ENCODE results near the gene NRARP.
A peak's percentile ranks its signal among the peaks of the same experiment; 100 is the strongest.

Gene NRARP

DNA sequence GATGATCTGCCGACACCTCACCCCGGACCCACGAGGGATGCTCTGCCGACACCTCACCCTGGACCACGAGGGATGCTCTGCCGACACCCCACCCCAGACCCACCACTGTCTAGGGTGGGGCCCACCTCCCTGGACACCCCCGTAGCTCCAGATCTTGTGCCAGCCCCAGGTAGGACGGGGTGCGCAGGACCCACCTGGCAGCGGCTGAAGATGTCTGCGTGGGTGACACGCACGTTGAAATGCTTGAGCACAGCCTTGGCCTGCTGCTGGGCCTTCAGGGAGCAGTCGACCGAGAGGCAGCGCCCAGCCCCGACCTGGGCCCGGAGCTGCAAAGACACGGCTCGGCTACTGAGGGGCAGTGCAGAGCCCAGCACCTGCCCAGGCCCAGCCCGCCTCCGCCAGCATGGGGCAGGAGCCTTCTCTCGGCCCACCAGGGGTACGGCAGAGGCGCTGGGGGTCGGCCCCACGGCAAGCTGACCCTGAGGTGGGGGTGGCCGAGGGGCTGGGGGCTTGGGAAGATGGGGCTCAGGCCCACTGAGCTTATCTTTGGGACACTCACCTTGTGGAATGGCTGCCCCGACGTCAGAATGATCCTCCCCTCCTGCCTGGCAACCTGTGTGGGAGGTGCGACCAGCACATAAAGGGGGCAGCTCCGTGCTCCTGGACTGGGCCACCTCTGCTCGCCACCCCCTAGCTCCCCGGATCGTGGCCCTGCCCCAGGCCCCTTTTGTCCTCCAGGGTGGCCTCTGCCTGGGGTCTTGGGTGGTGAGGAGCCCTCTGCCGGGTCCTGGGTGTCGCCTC is 21.7 kb upstream of the NRARP start:
- Histone ChIP-seq H3K4me1 (ENCODE audit: control insufficient read depth in 5 of 5, insufficient read depth in 5 of 5, low read length in 5 of 5) (peaks cover 3 to 35% (median 24%) of the 10 kb centered on the region in 5 donors), H3K4me3 (ENCODE audit: low read depth in 1 of 5, low read length in 5 of 5) (no peak overlapping the region), H3K27ac (ENCODE audit: low read depth, low read length) (no peak overlapping the region), H3K9me3 (ENCODE audit: control insufficient read depth in 5 of 5, low read length in 5 of 5) (no peaks in the 10 kb centered on the region), H3K36me3 (ENCODE audit: control insufficient read depth in 5 of 5, insufficient read depth in 5 of 5, low read length in 5 of 5) (no peaks in the 10 kb centered on the region), H3K27me3 (ENCODE audit: control insufficient read depth in 5 of 5, insufficient read depth in 4 of 5, low read length in 5 of 5) (peaks cover 0 to 2% (median 0%) of the 10 kb centered on the region in 5 donors), H3K9ac (ENCODE audit: low read length in 5 of 5) (no peak overlapping the region)

DNA sequence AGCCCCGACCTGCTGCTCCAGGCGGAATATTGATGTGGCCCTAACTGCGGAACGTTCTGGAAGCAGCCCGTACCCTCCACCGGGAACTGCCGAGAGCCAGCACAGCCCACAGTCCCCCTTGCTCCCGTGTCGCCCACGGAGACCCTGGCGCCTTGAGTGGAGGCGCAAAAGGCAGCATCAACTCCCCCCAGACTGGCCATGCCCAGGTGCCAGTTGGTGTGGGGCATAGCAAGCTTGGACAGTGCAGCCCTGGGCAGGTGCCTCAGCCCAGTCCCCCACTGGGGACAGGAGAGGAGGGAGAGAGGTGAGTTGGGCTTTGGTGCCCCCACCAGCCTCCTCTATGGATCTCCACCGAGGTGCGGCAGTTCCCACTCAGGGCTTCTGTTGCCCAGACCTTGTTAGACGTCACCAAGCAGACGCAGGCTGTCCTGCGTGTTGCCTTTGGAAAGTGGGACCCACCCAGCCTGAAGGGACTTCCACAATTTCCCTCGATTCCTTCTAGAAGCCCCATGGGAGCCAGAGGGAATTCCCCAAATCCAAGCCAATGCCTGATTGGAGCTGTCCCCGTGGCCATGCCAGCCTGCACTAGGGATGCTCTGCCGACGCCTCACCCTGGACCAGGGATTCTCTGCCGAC is 19.8 kb upstream of the NRARP start:
- Histone ChIP-seq H3K4me1 (ENCODE audit: control insufficient read depth in 5 of 5, insufficient read depth in 5 of 5, low read length in 5 of 5) (peaks cover 3 to 43% (median 27%) of the 10 kb centered on the region in 5 donors), H3K27ac (ENCODE audit: low read depth, low read length) (no peak overlapping the region), H3K36me3 (ENCODE audit: control insufficient read depth in 5 of 5, insufficient read depth in 5 of 5, low read length in 5 of 5) (no peaks in the 10 kb centered on the region), H3K4me3 (ENCODE audit: low read depth in 1 of 5, low read length in 5 of 5) (no peak overlapping the region), H3K27me3 (ENCODE audit: control insufficient read depth in 5 of 5, insufficient read depth in 4 of 5, low read length in 5 of 5) (peaks cover 4 to 12% (median 11%) of the 10 kb centered on the region in 5 donors), H3K9me3 (ENCODE audit: control insufficient read depth in 5 of 5, low read length in 5 of 5) (no peaks in the 10 kb centered on the region), H3K9ac (ENCODE audit: low read length in 5 of 5) (no peak overlapping the region)

DNA sequence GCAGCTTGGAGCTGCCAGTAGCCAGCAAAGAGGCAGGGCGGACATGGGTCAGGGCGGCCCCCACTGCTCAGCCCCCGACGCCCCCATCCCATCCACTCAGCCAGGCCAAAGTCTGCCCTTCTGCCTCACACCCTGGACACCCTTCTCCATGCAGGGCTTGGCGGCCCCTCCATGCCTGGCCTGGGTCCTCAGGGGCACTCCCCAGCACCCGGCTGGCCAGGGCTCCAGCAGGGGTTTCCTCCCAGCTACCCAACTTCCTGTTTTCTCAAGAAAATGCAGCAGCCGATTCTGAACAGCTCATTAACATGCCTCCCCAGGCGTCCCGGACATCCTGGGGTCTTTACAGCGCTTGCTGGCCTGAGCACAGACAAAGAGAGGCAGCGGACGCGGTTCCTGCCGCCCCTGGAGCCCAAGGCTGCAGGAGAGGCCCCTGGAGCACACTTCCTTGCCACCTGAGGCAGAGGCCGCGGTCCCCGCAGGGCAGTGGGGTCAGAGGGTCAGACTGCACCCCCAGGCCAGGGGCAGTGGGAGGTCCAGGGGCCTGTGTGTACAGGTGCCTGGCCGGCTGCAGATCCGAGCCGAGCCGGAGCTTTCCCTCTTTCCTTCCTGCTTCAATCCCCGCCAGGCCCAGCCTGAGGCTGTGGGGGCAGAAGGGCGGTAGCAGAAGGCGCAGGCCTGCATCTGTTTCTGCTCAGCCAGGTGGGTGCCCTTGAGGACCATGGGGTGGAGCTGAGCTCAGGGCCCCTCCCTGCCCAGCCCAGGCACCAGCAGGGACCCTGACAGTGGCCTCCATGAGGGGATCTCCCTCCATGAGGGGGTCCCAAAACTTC is 18.7 kb upstream of the NRARP start:
- Histone ChIP-seq H3K27me3 (ENCODE audit: control insufficient read depth in 5 of 5, insufficient read depth in 4 of 5, low read length in 5 of 5) (peaks cover 8 to 20% (median 17%) of the 10 kb centered on the region in 5 donors), H3K27ac (ENCODE audit: low read depth, low read length) (no peak overlapping the region), H3K36me3 (ENCODE audit: control insufficient read depth in 5 of 5, insufficient read depth in 5 of 5, low read length in 5 of 5) (no peaks in the 10 kb centered on the region), H3K9ac (ENCODE audit: low read length in 5 of 5) (no peak overlapping the region), H3K9me3 (ENCODE audit: control insufficient read depth in 5 of 5, low read length in 5 of 5) (no peaks in the 10 kb centered on the region), H3K4me3 (ENCODE audit: low read depth in 1 of 5, low read length in 5 of 5) (peak overlapping the region in 2 of 5 donors; percentile 14 to 25), H3K4me1 (ENCODE audit: control insufficient read depth in 5 of 5, insufficient read depth in 5 of 5, low read length in 5 of 5) (peaks cover 3 to 51% (median 32%) of the 10 kb centered on the region in 5 donors)

DNA sequence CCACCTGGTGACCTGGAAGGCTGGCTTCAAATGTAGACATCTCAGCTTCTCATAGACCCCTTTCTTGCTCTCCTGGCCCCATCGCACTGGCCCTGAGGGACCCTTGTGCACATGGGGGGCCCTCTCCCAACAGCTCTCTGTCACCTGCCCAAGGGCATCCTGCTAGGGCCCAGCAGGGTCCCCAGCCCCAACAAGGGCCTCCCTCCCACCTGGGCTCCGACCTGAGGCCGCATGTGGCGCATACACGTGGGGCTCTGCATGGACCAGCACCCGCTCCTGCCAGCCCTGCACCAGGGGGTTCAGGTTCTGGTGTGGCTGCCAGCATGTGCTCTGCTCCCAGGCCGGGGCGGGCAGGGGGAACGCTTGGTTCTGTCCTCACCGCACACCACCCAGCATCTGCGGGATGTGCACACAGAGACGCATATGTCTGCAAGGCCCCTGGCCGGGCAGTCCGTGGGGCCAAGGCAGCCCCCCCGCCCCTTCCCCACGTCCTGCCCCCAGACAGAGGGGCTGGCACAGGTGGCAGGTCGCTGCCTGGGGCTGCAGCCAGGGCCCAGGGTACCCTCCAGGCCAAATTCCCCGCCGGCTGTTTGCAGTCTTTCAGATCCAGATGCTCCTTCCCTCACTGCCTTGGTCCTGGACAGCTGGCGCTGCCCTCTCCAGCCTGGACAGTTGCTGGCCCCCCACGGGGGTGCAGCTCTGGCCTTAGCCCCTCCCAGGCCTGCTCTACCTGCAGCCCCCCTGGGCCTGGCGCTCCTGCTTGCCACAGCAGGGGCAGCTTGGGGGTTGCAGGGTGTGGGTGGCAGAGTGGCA is 17.9 kb upstream of the NRARP start:
- Histone ChIP-seq H3K9ac (ENCODE audit: low read length in 5 of 5) (no peak overlapping the region), H3K9me3 (ENCODE audit: control insufficient read depth in 5 of 5, low read length in 5 of 5) (no peaks in the 10 kb centered on the region), H3K27me3 (ENCODE audit: control insufficient read depth in 5 of 5, insufficient read depth in 4 of 5, low read length in 5 of 5) (peaks cover 13 to 22% (median 20%) of the 10 kb centered on the region in 5 donors), H3K27ac (ENCODE audit: low read depth, low read length) (no peak overlapping the region), H3K4me3 (ENCODE audit: low read depth in 1 of 5, low read length in 5 of 5) (no peak overlapping the region), H3K36me3 (ENCODE audit: control insufficient read depth in 5 of 5, insufficient read depth in 5 of 5, low read length in 5 of 5) (no peaks in the 10 kb centered on the region), H3K4me1 (ENCODE audit: control insufficient read depth in 5 of 5, insufficient read depth in 5 of 5, low read length in 5 of 5) (peaks cover 3 to 51% (median 34%) of the 10 kb centered on the region in 5 donors)

DNA sequence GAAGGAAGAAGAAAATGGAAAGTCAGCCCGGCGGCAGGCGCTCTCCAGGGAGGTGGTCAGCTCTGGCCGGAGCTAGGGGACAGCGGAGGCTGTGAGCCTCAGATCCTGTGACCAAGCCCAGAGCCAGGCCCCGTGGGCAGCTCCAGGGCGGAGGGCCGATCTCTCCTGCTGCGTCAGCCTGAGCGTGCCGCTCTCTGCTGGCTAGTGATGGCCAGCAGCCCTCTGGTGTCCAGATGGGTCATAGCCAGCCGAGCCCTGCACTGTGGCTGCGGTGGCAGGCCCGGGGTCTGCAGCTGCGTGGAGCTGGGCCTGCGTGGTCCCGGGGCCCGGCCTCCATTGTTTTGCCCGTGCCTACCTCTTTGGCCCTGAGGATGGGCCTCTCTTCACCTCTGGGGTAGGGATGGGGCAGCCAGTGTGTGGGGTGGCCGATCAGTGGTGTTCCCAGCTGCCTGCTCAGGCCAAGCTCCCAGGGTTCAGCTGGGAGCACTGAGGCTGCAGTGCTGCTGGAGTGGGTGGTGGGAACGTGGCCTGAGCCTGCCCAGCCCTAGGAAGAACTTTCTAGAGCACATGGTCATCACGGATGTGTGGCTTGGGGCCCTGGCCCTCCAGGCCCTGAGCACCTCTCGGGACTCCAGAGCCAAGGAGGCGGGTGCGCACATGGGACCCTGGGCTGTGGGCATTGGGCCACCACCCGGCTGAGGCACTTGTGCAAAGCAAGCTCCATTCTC is 17.1 kb upstream of the NRARP start:
- Histone ChIP-seq H3K4me1 (ENCODE audit: control insufficient read depth in 5 of 5, insufficient read depth in 5 of 5, low read length in 5 of 5) (peaks cover 3 to 54% (median 38%) of the 10 kb centered on the region in 5 donors), H3K9me3 (ENCODE audit: control insufficient read depth in 5 of 5, low read length in 5 of 5) (no peaks in the 10 kb centered on the region), H3K9ac (ENCODE audit: low read length in 5 of 5) (peak overlapping the region in 2 of 5 donors; percentile 5 to 45), H3K27me3 (ENCODE audit: control insufficient read depth in 5 of 5, insufficient read depth in 4 of 5, low read length in 5 of 5) (peaks cover 15 to 26% (median 23%) of the 10 kb centered on the region in 5 donors), H3K27ac (ENCODE audit: low read depth, low read length) (no peak overlapping the region), H3K4me3 (ENCODE audit: low read depth in 1 of 5, low read length in 5 of 5) (peak overlapping the region in 2 of 5 donors; percentile 11 to 16), H3K36me3 (ENCODE audit: control insufficient read depth in 5 of 5, insufficient read depth in 5 of 5, low read length in 5 of 5) (no peaks in the 10 kb centered on the region)

DNA sequence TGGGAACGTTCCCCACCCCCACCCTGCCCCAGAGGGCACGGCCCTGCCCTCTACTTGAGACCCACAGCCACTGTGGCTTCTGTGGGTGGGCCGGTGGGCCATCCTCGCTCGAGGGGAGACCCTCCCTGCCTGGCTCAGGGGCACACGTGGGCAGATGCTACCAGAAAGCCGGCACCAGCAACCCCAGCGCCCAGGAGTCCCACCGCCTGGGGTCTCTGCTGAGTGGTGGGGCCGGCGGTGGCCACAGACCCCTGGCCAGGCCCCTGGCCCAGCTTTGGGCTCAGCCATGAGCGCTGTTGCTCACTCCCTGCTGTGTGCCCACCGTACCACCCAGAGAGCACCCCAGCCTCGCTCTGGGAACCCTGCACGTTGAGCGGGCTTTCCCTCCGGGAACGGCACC is 16.5 kb upstream of the NRARP start:
- H3K9me3 ChIP-seq (ENCODE audit: control insufficient read depth in 5 of 5, low read length in 5 of 5) = no peaks in the 10 kb centered on the region
- no peaks in the 10 kb centered on the region for H3K36me3 ChIP-seq (ENCODE audit: control insufficient read depth in 5 of 5, insufficient read depth in 5 of 5, low read length in 5 of 5)
- peaks cover 3 to 54% (median 38%) of the 10 kb centered on the region in 5 donors for H3K4me1 ChIP-seq (ENCODE audit: control insufficient read depth in 5 of 5, insufficient read depth in 5 of 5, low read length in 5 of 5)
- H3K27ac ChIP-seq (ENCODE audit: low read depth, low read length) = no peak overlapping the region
- peak overlapping the region in 1 of 5 donors; percentile 45 for H3K9ac ChIP-seq (ENCODE audit: low read length in 5 of 5)
- peak overlapping the region in 1 of 5 donors; percentile 16 for H3K4me3 ChIP-seq (ENCODE audit: low read depth in 1 of 5, low read length in 5 of 5)
- H3K27me3 ChIP-seq (ENCODE audit: control insufficient read depth in 5 of 5, insufficient read depth in 4 of 5, low read length in 5 of 5) = peaks cover 15 to 26% (median 23%) of the 10 kb centered on the region in 5 donors

DNA sequence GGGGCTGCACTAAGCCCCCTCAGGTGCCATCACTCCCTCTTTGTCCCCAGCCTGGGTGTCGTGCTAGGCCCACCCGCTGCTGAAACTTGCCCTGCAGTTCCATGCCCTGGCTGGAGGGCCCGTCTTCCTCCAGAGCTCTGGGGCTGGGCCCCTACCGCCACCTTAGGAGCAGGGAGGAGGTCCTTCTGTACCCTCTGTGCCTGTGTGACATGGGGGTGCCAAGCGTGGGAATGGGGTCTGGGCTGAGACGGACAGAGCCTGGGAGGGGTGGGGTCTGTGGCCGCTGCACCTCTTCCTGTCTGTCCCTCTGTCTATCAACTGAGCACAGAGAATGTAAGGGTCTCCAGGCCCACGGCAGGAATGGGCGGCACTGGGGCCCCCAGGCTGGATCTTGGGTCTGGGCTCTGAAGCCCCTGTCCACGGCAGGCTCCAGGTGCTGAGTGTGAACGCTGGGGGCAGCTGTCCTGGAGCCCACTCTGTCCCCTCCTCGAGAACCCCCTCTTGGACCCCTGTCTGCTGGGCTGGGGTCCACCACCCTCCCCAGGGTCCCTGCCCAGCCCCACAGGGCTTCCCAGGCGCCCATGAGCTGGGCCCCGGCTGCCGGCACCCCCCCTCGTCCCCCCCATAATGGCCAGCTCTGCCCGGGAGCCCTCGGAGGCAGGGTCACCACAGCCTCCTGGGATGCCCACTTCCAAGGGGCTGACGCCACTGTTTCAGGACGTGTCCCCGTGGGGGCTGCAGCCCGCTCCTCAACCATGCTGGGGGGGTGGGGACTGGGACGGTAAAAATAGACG is 15.8 kb upstream of the NRARP start:
- H3K4me1 ChIP-seq (ENCODE audit: control insufficient read depth in 5 of 5, insufficient read depth in 5 of 5, low read length in 5 of 5) = peaks cover 3 to 54% (median 38%) of the 10 kb centered on the region in 5 donors
- H3K36me3 ChIP-seq (ENCODE audit: control insufficient read depth in 5 of 5, insufficient read depth in 5 of 5, low read length in 5 of 5) = no peaks in the 10 kb centered on the region
- no peak overlapping the region for H3K4me3 ChIP-seq (ENCODE audit: low read depth in 1 of 5, low read length in 5 of 5)
- H3K27ac ChIP-seq (ENCODE audit: low read depth, low read length) = no peak overlapping the region
- no peak overlapping the region for H3K9ac ChIP-seq (ENCODE audit: low read length in 5 of 5)
- H3K27me3 ChIP-seq (ENCODE audit: control insufficient read depth in 5 of 5, insufficient read depth in 4 of 5, low read length in 5 of 5) = peaks cover 15 to 26% (median 23%) of the 10 kb centered on the region in 5 donors
- no peaks in the 10 kb centered on the region for H3K9me3 ChIP-seq (ENCODE audit: control insufficient read depth in 5 of 5, low read length in 5 of 5)

DNA sequence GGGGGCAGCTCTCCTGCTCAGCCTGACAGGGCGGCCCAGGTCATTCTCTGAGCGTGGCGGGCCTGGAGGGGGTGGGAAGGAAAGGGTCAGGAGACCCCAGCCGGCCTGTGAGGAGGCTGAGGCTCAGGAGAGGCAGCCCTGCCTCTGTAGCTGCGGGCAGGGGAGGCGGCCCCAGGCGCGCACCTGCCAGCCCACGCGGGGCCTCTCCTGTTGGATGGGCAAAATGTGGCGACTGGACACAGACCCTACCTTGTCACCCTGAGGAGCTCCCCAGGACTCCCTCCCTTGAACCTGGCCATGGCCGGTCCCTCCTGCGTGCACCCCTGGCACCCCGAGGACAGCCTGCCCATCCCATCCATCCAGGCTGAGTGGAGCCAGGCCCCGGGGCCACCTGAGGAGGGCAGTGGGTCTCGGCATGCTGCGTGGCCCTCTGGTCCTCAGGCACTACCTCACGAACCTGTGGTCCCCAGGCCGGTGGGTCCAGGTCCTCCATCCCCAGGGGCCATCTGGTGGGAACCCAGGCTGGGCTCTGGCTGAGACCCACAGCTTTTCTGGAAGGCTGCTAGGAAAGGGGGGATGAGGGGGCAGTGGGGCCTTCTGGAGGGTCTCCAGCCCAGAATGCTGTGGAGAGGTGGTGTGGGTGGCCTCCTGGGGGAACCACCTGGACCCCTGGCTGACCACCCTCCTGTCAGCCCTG is 15.1 kb upstream of the NRARP start:
- no peak overlapping the region for H3K27ac ChIP-seq (ENCODE audit: low read depth, low read length)
- no peak overlapping the region for H3K9ac ChIP-seq (ENCODE audit: low read length in 5 of 5)
- peaks cover 3 to 54% (median 38%) of the 10 kb centered on the region in 5 donors for H3K4me1 ChIP-seq (ENCODE audit: control insufficient read depth in 5 of 5, insufficient read depth in 5 of 5, low read length in 5 of 5)

More for the DNA sequence above, 15.1 kb upstream of the NRARP start:
- Histone ChIP-seq H3K9me3 (ENCODE audit: control insufficient read depth in 5 of 5, low read length in 5 of 5) (no peaks in the 10 kb centered on the region), H3K36me3 (ENCODE audit: control insufficient read depth in 5 of 5, insufficient read depth in 5 of 5, low read length in 5 of 5) (no peaks in the 10 kb centered on the region), H3K4me3 (ENCODE audit: low read depth in 1 of 5, low read length in 5 of 5) (no peak overlapping the region), H3K27me3 (ENCODE audit: control insufficient read depth in 5 of 5, insufficient read depth in 4 of 5, low read length in 5 of 5) (peaks cover 15 to 32% (median 23%) of the 10 kb centered on the region in 5 donors)

Data from subcutaneous abdominal adipose tissue (tissue), 5 donors.